SK-N-DZ (cell line): ENCODE results near the gene STEAP3.

Experiments
- DNase-seq: peaks from one replicate; pipeline ENCODE4 v3.0.0-alpha.2; 2015; ENCODE audit warnings: low spot score

Gene STEAP3

DNA sequence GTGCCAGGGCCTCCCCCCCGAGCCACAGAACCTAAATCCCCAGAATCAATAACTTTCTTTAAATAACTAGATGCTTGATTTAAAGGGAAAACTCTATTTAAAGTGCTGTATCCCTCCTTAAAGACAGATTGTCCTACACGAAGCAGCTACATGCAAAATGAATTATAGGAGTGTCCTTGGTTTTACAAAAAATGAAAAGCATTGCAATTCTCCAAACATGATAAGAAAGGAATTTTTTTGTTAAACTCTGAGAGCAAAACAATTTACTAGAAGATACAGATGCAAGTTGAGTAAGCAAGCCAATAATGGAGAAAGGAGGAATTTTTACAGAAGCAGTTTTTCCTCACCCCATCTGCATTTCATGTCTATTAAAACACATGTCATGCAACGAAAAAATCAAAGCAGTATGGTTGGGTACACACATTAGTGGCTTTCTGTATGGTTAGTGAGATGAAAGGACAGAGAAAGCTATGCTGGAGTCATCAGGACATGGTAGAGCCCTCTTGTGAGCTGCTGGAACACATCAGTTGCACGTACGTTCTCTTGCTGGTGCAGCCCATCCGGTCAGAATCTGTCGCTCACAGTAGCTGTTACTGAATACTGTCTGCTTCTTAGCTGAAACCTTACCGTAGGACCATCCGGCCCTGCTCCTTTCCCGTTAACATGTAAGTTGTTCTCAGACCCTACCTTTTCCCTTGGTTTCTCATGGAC, 25.9 kb upstream of the STEAP3 start:
- no peak for DNase-seq

DNA sequence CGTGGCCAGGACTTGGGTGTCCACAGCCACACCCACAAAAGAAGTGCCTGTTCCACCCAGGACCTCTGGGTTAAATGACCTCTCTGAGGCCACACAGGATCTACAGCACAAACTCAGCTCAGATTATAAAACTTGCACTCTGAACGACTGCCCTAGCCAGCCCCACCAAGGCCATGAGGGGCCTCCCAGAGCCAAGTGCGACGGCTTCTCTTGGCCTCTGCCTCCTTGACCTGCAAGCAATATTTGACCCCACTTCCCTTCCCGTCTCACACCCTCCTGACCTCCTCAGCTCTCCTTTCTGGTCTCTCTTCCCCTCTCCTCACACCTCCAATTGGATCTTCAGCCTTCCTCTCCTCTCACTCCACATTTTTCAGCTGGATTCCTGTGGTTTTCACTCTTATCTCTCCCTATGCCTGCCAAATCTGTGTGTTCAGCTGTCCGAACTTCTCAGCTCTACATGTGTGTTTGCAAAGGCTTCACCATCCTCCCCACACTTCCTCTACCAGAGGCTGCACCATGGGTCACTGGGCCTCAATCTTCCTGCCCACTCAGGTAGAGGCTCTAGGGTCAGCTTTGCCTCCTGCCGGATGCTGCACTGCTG, 25.3 kb upstream of the STEAP3 start:
- DNase-seq: no peak

DNA sequence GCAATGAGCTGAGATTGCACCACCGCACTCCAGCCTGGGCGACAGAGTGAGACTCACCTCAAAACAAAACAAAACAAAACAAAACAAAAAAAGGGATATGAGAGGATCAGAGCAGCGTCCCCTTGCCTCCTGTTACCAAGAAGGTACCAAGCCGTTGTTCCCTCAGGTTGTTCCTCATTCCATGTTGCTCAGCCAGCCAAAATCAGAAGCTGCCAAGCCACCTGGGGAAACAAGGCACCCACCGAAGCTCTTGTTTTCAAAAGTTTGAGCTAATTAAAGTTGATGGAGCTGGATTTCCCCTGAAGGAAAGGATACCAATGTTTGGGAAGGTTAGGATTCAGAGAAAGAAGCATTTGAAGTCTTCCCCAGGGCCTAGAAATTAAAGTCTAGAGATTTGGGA, 21.8 kb upstream of the STEAP3 start:
- no peak for DNase-seq

DNA sequence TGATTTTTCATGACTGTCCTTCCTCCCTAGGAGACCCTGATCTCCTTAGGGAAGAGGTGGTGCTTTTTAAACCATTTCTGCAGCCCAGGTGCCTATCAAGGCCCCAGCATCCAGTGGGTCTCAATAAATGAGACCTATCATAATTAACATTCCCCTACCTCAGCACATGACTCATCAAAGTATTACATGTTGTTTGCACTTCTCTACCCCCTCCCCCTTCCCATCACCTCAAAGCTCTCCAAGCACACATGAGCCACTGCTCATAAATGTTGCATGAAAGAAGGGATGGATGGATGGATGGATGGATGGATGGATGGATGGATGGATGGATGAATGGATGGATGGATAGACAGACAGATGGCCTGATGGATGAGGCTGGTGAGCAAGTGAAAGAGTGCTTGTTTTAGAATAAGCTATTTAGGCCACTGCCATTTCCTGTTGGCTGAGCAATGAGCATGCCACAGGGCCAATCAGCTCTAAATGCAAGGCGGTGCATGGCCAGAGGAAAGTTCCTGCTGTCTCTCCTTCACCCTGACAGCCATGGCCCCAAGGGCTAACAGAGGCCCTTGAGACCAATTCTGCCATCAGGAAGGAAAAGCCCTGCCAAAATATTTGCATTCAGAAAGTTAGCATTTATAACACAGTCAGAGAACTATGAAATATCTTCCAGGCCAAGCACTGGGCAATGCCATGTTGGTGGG, 20.9 kb upstream of the STEAP3 start:
- no peak for DNase-seq

DNA sequence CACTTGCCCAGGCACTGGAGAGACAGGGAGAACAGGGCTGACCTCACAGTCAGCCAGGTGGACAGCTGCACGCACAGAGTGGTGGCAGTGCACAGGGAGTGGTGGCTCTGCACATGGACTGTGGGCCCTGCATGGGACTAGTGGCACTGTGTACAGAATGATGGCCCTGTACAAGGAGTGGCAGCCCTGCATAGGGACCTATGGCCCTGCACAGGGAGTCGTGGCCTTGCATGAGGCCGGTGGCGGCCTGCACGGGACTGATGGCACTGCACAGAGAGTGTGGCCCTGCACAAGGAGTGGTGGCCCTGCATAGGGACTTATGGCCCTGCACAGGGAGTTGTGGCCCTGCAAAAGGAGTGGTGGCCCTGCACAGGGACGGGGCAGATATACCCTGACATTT, 19.1 kb upstream of the STEAP3 start:
- DNase-seq: no peak

DNA sequence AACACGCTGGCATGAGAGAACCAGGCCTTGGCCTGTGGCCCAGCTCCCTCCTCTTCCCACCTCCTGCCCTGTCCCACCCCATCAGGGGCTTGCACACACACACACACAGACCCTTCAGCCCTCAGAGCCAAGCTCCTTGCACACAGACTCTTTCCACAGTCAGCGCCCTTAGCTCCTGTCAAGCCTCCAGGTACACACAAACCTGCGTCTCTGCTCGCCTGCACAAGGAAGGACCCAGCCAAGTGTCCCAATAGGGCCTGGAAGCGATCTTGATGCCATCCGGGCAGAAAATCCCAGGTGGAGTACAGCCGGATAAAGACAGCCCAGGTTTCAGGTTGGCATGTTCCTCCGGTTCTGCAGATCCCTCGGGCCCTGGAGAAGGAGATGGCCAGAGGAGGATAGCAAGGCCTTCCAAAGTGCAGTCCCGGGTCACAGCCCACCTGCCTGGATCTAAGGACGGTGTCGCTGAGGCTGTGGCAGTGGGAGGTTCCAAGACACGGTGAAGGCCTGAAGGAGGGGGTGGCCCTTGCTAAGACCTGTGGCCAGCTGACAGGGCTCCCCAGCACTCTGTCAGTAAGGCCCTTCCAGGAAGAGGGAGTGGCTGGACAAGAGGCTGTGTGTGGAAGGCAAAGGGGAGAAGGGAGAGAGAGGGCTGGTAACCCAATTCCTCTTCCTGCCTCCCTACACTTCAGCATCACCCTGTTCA, 18.5 kb upstream of the STEAP3 start:
- no peak for DNase-seq

DNA sequence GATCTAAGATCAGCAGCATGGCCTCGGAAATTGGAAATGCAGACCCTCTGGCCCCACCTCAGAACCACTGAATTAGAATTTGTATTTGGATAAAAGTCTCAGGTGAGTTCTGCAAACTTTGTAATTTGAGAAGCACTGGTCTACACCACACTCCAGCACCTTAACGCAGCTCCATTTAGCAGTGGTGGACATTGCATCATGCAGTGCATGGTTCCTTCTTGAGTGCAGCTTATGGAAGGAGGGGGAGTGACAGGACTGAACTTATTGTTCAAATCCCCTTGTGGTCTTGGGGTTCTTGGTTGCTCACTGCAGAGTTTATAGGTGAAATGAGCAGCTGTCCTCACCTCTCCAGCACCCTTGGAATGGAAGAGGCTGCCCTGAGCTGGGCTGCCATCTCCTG, 17.4 kb upstream of the STEAP3 start:
- DNase-seq: no peak

DNA sequence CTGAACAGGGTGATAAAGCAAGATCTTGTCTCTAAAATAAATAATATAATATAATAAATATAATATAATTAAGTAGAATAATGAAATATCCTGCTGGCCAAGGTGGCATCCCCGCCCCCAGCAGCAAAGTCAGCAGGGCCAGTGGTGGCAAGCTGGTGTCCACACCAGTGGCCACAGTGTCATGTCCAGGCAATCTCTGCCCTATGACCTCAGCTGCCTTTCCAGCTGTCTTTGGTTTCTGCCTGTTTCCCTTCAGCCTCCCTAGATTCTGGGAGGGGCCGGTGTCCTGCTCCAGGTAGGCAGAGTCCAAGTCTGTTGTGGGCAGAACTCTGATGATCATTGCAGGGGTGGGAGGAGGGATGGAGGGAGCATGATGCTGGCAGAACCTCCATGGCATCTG, 16.2 kb upstream of the STEAP3 start:
- no peak for DNase-seq

DNA sequence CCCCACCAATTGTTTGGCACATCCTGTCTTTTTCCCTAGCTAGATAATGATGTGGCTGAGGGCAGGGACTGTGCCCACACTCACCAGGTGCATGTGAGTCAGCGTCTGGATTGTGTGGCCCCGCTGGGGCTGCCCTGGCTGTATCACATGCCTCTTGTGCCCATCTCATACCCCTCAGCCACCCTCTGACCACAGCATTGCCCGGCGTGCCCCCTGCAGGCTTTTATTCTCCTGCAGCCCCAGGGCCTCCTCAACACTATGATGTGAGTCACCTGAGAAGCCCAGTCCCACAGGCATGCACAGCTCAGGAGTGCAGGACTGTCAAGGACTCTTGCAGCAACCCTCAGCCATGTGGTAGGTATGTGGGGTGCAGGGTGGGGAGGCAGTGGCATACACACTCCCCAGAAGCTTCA, 14.8 kb upstream of the STEAP3 start:
- DNase-seq: no peak

DNA sequence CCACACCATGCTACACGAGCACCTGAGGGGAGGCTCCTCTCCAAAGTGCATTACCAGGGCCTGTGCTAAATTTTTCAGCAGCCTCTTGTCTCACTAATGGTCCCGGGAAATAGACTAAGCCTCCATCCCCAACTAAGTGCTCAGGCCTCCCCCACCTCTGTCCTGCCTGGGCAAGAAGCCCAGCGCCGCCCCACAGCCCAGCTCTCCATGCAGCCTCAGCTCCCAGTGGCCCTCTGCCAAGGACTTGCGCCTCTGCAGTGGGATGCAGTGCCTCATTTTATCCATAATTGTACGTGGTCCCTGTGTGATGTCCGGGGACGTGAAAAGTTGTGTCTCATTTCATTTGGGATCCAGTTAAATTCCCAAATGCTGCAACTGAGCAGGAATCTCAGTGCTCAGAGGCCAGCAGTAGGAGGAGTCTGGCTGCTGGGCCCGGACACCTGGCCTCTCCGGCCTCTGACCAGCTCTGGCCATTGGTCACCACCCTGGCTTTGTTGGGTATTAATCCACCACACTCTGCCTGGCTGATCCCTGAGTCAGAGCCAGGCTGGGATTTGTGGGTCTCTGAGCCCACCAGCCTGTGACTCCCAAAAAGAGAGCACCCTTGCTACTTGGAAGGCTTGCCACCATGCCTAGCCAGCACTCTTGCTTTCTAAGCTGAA, 11.4 kb upstream of the STEAP3 start:
- DNase-seq: no peak

DNA sequence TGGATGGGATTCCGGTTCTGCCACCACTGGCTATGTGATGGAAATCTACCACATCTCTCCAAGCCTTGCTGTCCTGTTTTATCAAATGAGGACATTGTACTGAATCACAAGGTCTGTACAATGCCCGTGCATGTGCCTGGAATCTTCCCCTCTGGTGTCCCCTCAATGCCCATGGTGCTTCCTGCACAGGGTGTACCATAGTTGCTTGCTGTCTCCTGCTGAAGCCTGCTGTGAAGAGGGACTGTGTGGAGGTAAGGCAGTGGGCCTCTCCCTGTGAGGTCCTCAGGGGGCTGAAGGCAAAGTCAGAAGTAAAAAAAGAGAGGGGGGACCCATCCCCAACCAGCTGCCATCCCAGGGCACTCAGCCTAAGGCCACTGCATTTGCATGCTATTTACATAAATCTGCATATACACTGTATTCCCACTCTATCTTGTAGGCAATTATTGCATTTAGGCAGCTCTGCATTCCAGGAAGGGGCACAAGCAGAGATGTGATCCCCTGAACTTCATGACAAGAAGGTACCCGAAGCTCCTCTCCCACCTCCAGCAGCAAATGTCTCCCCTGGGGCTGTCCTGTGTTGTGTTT, 9.1 kb upstream of the STEAP3 start:
- DNase-seq: no peak

DNA sequence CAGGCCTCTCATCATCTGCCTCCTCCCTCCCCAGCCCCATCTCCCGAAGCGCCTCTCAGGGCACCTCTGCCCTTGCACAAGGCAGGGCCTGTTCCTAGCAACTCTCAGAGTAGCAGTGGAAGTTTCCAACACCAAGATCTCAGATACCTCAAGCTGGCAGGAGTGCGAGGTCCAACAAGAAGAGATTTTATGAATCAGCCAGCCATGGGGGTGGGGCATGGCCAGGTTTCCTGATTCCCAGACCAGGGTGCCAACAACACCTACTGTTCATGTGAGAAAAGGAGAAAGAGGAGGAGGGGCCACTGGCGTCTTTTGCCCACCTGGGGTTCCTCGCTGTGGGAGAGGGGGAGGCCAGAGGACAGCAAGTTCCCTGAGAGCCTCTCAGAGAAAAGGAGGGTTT, 6.6 kb upstream of the STEAP3 start:
- DNase-seq: no peak

DNA sequence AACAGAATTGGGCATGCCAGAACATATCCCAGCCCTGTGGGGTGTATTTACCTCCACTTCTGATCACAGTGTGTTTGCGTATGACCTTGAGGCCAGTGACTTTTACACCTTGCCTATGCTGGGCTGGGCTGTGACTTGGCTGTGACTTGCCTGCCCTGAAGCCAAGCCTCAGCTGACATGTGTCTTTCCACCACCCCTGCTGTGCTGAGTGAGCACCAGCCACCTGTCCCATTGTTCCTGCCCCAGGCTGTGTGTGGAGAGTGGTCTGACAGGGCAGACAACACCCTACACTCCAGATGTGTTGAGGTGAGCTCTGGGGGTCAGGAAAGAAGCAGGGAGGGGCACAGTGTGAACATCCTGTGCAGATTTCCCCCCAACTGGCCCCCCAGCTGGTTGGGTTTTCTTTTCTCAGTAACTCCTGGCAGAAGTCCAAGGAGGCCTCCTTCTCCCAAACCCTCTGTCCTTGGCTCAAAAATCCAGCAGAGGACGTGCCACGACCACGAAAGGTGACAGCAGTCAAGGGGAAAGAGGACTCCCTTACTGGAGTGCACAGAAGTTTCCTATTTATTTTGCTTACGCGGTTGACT, 5.1 kb upstream of the STEAP3 start:
- peak; percentile 21 for DNase-seq

DNA sequence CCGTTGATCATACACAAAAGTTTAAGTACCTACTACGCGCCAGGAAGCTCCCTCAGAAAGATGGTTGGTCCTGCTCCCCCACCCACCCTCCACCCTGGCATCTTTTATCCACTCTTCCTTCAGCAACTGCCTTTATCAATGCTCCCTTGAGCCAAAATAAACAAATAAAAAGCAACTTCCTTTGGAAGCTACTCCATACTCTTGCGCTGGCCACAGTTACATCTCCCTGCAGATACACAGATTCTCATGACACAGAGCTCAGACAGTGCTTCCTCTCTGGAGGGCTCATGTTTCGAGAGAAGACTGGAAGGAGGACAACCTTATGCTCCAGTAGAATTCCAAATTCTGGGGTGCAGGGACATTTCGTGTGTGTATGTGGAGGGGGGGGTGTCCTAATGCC, 3.8 kb upstream of the STEAP3 start:
- no peak for DNase-seq

DNA sequence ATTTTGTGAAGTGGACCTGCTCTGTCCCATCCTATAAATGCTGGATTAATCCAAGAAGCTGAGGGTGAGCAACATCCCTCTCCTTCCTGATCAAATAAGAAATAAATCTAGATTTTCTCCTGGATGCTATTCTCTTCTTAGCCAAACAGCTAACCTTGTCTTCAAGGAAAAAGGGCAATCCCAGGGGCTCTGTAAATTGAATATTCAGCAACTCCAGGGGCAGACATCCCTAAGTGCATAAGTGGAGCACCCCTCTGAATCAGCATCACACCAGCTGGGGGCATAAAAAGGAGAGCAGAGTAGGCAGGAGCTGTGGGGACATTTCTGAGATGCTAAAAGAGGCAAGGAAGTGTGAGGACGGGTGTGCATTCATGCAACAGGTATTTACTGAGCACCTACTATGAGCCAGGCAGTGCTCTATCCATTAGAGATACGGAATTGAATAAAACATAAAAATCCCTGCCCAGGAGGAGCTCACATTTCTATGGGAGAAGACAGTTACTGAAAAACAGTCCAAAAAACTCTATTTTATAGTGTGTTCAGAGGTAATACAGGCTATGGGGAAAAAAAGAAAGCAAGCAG, 2.8 kb upstream of the STEAP3 start:
- no peak for DNase-seq

DNA sequence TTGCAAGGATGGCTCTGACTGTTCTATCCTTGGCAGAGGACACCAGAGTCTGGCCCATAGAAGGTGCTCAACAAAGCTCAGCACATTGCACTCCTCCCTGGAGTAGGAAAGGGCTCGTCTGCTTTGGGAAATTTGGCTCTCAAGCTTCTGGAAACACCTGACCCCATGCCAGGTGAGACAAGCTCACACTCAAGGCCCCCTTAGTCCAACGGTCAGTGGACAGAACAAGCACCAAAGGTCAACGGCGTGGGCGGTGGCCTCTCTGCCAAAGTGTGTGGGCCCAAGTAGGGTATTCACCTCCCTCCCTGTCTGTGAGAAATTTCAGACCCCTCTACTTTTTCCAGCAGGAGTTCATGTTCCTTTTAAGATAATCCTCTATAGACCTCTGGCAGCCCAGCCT, 2.0 kb upstream of the STEAP3 start:
- DNase-seq: no peak

DNA sequence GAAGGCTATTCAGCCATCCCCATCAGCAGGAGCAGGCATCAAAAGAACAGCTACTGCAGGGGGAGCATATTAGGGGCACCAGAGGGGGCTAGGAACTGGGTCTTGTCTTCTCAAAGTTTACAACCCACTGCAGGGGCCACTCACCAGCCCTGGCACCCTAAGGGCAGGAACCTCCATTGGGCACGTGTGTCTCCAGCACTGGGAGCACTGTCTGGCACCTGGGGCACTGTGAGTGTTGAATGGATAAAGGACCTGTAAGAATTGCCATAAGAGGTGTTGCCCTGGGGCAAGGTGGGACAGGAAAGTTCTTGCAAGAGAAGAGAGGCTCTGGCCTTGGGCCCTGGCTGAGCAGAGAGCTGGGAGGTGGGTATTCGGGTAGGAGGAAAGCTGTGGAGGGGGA, 1.4 kb upstream of the STEAP3 start:
- no peak for DNase-seq

DNA sequence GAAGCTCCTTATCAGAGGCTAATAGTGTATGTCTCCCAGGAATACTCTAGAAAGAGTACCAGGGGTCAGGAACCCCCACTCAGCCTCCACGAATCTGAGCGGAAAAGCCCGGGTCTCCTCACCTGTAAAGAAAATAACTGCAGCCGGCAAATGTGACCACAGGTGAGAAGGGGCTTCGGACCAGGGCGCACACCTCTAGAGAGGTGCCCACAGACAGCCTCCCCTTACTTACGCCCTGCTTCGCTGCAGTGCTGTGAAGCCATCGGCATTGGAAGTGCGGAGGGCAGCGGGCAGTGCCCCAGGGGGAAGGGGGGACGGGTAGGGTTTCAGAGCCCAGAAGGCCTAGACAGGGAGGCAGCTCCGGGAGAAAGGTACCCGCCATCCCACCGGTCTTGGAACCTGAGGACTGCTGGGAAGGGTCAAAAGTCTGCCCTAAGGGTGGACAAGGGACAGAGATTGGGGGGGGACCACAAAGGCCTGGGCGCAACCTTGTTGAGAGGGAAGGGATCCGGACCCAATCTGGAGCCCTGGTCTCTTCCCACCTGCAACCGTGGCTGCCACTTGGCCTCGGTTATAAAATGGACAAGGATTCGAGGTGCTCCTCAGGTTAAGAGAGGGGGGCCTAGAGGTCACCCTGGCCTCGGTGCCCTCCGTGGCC, 642 bp upstream of the STEAP3 start:
- no peak for DNase-seq

DNA sequence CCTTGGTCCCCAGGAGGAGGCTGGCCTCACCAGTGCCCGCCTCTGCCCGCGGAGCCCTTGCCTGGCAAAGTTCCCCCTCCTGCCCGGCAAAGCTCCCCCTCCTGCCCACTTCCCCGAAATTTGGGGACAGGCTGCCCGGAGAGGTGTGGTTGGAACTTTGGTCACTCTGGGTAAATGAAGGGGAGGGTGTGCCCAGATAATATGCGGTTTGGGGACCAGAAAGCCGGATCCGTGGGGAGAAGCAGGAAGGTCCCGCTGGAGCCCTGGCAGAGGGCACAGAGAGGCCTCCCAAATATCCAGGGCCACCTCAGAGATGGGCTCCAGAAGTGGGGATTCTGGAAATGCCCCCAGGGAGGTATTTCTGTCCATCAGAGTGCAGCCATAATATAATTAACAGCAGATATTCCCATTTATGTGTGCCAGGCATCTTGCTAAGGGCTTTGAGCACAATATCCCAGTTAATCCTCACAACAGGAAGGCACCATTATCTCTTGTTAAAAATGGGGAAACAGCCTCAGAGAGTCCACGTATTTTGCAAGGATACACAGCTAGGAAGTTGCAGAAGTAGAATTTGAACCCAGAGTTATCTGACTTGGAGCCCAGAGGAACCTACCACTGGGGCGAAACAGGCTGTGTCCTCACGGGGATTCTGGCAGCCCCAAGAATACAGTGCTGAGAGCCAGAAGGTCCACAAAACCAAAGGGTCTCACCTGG, 914 bp downstream of the STEAP3 start:
- DNase-seq: no peak
